Measurements from ENCODE around the gene INTS14. TPM values are rescaled to one million over a fixed set of nuclear protein-coding genes. Genes with fewer than 3 reads are reported as not detected.
"Not testable (repeated sequence)": the region's sequence is repeated elsewhere in the genome, so short reads cannot be mapped to it uniquely, and the experiment has no call there.

INTS14 gene
- total RNA-seq, 2 donors from 2014 or later = 33.4 to 37.7 TPM

- H3K27me3 Mint-ChIP-seq (ENCODE audit: insufficient read depth) = peaks cover 10% of the 10 kb centered on the region
- H3K4me3 Mint-ChIP-seq = no peak overlapping the region
- peaks cover 10% of the 10 kb centered on the region for H3K36me3 Mint-ChIP-seq (ENCODE audit: low read depth)
- Histone ChIP-seq H3K9ac (ENCODE audit: extremely low read depth, low read length, poor library complexity, severe bottlenecking) (no peak overlapping the region), H3K36me3 (ENCODE audit: control insufficient read depth, insufficient read depth, low read length) (no peaks in the 10 kb centered on the region), H3K4me3 (ENCODE audit: low read length) (no peak overlapping the region), H3K27me3 (ENCODE audit: control insufficient read depth, insufficient read depth, low read length, poor library complexity, severe bottlenecking) (peaks cover 16% of the 10 kb centered on the region), H3K9me3 (ENCODE audit: control insufficient read depth, low read length) (no peaks in the 10 kb centered on the region), H3K4me1 (ENCODE audit: control insufficient read depth, insufficient read depth, low read length) (peaks cover 11% of the 10 kb centered on the region), H3K27ac (ENCODE audit: low read depth, low read length) (no peak overlapping the region)
- WGBS, 2 experiments (ENCODE audit: insufficient coverage in 1 of 2, insufficient read length in 1 of 2) = 84 to 86% methylated on average over 1 to 2 of the region's 2 CpGs
- peaks cover 10% of the 10 kb centered on the region for H3K9me3 Mint-ChIP-seq
- peaks cover 20% of the 10 kb centered on the region for H3K4me1 Mint-ChIP-seq
- H3K27ac Mint-ChIP-seq = no peak overlapping the region
- no peak for TF ChIP-seq CTCF (conservative IDR thresholded peaks at IDR 0.05)
- no peak for DNase-seq
These were observed 9.9 kb upstream of the INTS14 start for GRCh38 chr15:65620833-65621232.

GRCh38 chr15:65619626-65620290, 8.8 kb upstream of the INTS14 start:
- no peaks in the 10 kb centered on the region for H3K9me3 ChIP-seq (ENCODE audit: control insufficient read depth, low read length)
- no peak overlapping the region for H3K4me3 ChIP-seq (ENCODE audit: low read length)
- H3K27ac ChIP-seq (ENCODE audit: low read depth, low read length) = no peak overlapping the region
- WGBS, 2 experiments (ENCODE audit: insufficient coverage in 1 of 2, insufficient read length in 1 of 2) = 92 to 100% methylated on average over 3 to 5 of the region's 5 CpGs
- peaks cover 16% of the 10 kb centered on the region for H3K27me3 ChIP-seq (ENCODE audit: control insufficient read depth, insufficient read depth, low read length, poor library complexity, severe bottlenecking)
- Mint-ChIP-seq H3K27ac (no peak overlapping the region), H3K36me3 (ENCODE audit: low read depth) (peaks cover 5% of the 10 kb centered on the region), H3K4me1 (peaks cover 20% of the 10 kb centered on the region), H3K9me3 (peaks cover 10% of the 10 kb centered on the region), H3K4me3 (no peak overlapping the region), H3K27me3 (ENCODE audit: insufficient read depth) (peaks cover 5% of the 10 kb centered on the region)
- TF ChIP-seq CTCF (conservative IDR thresholded peaks at IDR 0.05) = no peak
- no peaks in the 10 kb centered on the region for H3K36me3 ChIP-seq (ENCODE audit: control insufficient read depth, insufficient read depth, low read length)
- no peak for DNase-seq
- H3K4me1 ChIP-seq (ENCODE audit: control insufficient read depth, insufficient read depth, low read length) = peaks cover 11% of the 10 kb centered on the region
- H3K9ac ChIP-seq (ENCODE audit: extremely low read depth, low read length, poor library complexity, severe bottlenecking) = no peak overlapping the region

- Histone ChIP-seq H3K27me3 (ENCODE audit: control insufficient read depth, insufficient read depth, low read length, poor library complexity, severe bottlenecking) (peaks cover 16% of the 10 kb centered on the region), H3K4me3 (ENCODE audit: low read length) (no peak overlapping the region), H3K27ac (ENCODE audit: low read depth, low read length) (no peak overlapping the region), H3K36me3 (ENCODE audit: control insufficient read depth, insufficient read depth, low read length) (no peaks in the 10 kb centered on the region), H3K9ac (ENCODE audit: extremely low read depth, low read length, poor library complexity, severe bottlenecking) (no peak overlapping the region), H3K9me3 (ENCODE audit: control insufficient read depth, low read length) (no peaks in the 10 kb centered on the region), H3K4me1 (ENCODE audit: control insufficient read depth, insufficient read depth, low read length) (peaks cover 11% of the 10 kb centered on the region)
- peaks cover 5% of the 10 kb centered on the region for H3K27me3 Mint-ChIP-seq (ENCODE audit: insufficient read depth)
- WGBS, 2 experiments (ENCODE audit: insufficient coverage in 1 of 2, insufficient read length in 1 of 2) = 37% methylated on average over 5 of the region's 5 CpGs; no CpG with 5 or more reads in 1 of the 2 experiments
- no peak for TF ChIP-seq CTCF (conservative IDR thresholded peaks at IDR 0.05)
- no peaks in the 10 kb centered on the region for H3K36me3 Mint-ChIP-seq (ENCODE audit: low read depth)
- DNase-seq = no peak
- no peak overlapping the region for H3K27ac Mint-ChIP-seq
- no peak overlapping the region for H3K4me3 Mint-ChIP-seq
- peaks cover 20% of the 10 kb centered on the region for H3K4me1 Mint-ChIP-seq
- H3K9me3 Mint-ChIP-seq = peaks cover 10% of the 10 kb centered on the region
These were observed 7.7 kb upstream of the INTS14 start for GRCh38 chr15:65618560-65619109.

GRCh38 chr15:65615887-65616286, 5.0 kb upstream of the INTS14 start:
- H3K9ac ChIP-seq (ENCODE audit: extremely low read depth, low read length, poor library complexity, severe bottlenecking); H3K9me3 ChIP-seq (ENCODE audit: control insufficient read depth, low read length); H3K36me3 ChIP-seq (ENCODE audit: control insufficient read depth, insufficient read depth, low read length); H3K36me3 Mint-ChIP-seq (ENCODE audit: low read depth); H3K27ac ChIP-seq (ENCODE audit: low read depth, low read length); DNase-seq; H3K27ac Mint-ChIP-seq; H3K27me3 Mint-ChIP-seq (ENCODE audit: insufficient read depth); H3K4me3 ChIP-seq (ENCODE audit: low read length); H3K27me3 ChIP-seq (ENCODE audit: control insufficient read depth, insufficient read depth, low read length, poor library complexity, severe bottlenecking); H3K4me3 Mint-ChIP-seq: not testable (repeated sequence)
- Mint-ChIP-seq H3K4me1 (peaks cover 41% of the 10 kb centered on the region), H3K9me3 (peaks cover 10% of the 10 kb centered on the region)
- WGBS, 2 experiments (ENCODE audit: insufficient coverage in 1 of 2, insufficient read length in 1 of 2) = 100% methylated on average over 1 of the region's 1 CpG; no CpG with 5 or more reads in 1 of the 2 experiments
- peaks cover 28% of the 10 kb centered on the region for H3K4me1 ChIP-seq (ENCODE audit: control insufficient read depth, insufficient read depth, low read length)

All from endodermal cell (in vitro differentiated cells).